CD4-positive, alpha-beta T cell treated with Interferon gamma for 1 hour (primary cell): ENCODE data around the gene DNAAF1.
"Not testable (repeated sequence)": the region's sequence is repeated elsewhere in the genome, so short reads cannot be mapped to it uniquely, and the experiment has no call there.

Experiments
- DNase-seq: peaks from one replicate; pipeline ENCODE4 v3.0.0-alpha.2; 2020

Gene DNAAF1

DNA sequence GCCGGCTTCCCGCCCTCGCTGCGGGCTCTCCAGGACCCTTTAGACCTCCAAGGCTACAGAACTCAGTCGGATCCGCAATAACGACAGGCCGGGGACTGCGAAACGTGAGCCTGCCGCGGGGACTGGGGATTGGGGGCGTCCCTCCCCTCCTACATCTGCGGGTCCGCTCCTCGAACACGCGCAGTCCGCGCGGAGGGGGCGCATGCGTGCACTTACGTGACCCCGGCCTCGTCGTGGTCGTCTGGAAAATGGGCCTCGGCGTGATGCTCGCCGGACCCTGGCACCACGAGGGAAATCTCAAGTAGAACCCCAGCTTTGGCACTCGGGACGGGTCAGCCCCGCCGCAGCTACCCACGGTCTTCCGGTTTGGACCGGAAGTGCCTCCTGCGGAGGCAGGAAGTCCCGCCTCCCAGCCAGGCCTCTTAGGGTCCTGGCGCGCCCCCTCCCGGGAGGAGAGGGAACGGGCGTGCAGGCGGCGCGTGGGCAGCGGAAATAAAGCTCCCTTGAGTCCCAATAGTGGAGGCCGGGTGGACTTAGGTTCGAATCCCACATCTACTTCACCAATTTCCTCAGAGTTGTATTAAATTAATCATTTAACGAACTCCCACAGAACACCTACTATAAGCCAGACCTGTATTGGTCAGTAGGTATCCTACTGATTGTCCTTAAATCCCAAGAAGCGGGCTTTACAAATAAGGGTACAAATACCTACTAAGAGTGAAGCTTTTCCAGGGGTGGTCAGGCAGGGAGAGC is 41.8 kb downstream of the DNAAF1 start, which contains the start of gene TAF1C:
Gene TAF1C (minus strand): TSS at position 373 of the 753 bp plus-strand sequence. CDS start 2,069 bp downstream, outside the sequence.
- DNase-seq: peak; percentile 88

DNA sequence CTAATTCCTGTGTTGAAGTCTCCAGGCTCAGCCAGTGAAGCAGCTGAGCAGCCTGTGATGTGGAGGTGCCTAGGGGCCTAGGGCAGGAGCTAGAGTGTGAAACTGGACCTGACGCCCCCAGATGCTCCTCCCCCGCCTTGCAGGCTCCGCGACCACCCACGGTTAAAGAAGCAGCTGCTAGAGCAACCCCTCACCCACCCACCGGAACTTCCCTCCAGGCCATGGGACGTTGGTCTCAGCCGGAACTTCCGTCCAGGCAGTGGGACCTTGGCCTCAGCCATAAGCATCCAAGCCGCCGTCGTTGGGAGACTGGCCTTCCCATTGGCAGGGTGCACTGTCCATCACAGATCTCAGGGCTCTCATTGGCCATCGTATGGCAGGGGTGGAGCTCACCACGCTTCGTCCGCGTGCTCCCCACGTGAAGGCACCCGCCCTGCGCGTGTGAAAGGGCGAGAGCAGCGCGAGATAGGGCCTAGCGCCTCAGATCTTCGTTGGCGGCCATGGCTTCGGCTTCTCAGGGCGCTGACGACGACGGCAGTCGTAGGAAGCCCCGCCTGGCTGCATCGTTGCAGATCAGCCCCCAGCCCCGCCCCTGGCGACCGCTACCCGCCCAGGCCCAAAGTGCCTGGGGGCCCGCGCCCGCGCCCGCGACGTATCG is 45.8 kb downstream of the DNAAF1 start, which contains the start of gene ADAD2:
Gene ADAD2 (plus strand): TSS at position 427 of the 658 bp plus-strand sequence. CDS start 74 bp downstream, at position 501.
- DNase-seq: no peak

DNA sequence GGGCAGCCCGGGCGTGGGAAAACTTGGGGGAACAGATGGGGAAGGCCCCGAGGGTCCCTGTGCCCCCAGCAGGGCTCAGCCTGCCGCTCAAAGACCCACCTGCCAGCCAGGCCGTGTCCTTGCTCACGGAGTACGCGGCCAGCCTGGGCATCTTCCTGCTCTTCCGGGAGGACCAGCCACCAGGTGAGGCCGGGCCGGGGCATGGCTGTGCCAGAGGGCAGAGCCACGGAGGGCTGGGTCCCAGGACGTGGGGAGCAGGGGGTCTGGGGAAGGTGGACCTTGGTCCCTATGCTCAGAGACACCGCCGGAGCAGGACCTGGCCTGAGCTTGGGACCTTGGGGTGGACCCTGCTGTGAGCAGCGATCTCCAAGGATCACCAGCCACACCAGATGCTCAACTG is 46.4 kb downstream of the DNAAF1 start:
- DNase-seq: no peak

DNA sequence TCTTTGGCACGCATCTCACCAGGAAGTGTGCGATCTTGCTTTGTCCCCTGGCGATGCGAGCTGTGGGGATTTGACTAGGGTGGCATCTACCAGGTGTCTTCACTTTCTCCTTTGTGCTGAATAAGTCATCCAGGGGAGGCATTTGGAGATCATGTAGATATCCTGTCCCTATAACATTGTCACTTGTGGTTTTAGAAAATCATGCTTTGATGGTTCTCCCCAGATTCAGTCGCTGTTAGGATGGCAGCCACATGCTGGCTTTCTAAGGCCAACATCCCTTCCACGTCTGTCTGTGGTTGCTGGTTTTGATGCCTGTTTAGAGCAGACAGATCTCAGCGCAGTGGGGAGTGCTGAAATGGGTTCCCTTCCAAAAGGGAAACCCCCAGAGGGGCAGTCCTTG is 48.4 kb downstream of the DNAAF1 start:
- no peak for DNase-seq

DNA sequence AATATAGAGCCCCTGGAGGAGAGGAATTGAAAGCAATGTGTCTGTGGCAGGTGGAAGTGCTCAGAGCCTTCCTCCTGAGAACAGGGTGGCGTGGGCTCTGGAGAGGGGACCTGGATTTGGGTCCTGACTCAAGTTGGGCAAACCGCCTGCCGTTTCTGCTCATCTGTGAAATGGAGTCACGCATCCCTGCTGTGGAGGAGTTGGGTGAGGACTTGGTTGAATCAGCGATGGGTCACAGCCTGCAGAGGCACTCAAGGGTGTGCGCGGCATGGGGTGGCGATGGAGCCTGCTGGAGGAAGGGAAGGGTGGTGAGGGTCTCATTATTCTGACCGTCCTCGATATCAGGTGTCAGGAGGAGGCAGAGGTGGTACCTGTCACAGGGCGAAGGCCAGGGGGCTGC is 48.9 kb downstream of the DNAAF1 start:
- DNase-seq: no peak

DNA sequence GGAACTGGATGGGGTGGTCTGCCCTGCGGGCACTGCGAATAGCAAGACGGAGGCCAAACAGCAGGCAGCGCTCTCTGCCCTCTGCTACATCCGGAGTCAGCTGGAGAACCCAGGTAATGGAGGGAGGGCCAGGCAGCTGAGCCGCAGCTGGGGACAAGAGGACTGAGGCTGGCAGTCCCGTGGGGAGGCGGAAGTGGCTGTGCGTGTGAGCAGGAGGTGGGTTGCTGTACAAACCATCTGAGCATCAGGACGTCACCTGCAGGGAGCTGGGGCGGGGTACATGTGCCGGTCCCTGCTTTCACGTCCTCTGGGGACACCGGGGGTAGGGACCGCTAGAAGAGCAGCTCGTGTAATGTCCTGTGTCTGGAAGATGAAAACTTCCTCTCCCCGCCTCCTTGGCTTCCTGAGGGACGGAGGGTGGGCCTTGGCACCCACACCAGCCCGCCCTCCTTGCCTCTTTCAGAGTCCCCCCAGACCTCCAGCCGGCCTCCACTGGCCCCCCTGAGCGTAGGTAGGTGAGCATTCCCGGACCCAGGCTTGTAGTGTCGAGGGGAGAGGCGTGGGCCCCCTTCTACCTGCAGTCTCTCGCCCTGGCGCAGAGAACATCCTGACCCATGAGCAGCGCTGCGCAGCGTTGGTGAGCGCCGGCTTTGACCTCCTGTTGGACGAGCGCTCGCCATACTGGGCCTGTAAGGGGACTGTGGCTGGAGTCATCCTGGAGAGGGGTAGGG is 49.5 kb downstream of the DNAAF1 start:
- peak; percentile 37 for DNase-seq

DNA sequence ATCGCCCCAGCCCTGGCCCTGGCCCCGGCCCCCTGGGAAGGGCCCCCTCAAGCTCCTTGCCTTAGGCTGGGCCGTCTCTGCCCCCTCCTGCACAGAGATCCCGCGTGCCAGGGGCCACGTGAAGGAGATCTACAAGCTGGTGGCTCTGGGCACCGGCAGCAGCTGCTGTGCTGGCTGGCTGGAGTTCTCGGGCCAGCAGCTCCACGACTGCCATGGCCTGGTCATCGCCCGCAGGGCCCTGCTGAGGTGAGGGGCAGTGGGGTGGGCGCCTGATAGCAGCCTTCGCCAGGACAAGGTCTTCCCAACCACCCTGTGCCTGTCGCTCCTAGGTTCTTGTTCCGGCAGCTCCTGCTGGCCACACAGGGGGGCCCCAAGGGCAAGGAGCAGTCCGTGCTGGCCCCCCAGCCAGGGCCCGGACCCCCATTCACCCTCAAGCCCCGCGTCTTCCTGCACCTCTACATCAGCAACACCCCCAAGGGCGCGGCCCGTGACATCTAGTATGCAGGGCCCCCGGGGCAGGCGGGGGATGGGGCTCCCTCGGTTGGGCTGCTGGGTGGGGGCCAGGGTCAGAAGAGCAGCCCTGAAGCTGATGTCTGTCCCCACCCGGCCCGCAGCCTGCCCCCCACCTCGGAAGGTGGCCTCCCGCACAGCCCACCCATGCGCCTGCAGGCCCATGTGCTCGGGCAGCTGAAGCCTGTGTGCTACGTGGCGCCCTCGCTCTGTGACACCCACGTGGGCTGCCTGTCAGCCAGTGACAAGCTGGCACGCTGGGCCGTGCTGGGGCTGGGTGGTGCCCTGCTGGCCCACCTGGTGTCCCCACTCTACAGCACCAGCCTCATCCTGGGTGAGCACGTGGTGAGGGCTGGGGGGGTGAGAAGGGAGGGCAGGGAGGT is 50.3 kb downstream of the DNAAF1 start:
- no peak for DNase-seq

DNA sequence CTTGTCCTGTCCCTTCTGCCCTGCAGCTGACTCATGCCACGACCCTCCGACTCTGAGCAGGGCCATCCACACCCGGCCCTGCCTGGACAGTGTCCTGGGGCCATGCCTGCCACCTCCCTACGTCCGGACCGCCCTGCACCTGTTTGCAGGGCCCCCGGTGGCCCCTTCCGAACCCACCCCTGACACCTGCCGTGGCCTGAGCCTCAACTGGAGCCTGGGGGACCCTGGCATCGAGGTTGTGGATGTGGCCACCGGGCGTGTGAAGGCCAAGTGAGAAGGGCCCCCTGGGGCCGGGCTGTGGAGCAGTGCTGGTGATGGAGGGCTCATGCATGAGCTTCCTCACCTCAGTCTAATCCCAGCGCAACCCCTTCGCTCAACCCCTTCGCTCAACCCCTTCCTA is 51.0 kb downstream of the DNAAF1 start:
- no peak for DNase-seq

DNA sequence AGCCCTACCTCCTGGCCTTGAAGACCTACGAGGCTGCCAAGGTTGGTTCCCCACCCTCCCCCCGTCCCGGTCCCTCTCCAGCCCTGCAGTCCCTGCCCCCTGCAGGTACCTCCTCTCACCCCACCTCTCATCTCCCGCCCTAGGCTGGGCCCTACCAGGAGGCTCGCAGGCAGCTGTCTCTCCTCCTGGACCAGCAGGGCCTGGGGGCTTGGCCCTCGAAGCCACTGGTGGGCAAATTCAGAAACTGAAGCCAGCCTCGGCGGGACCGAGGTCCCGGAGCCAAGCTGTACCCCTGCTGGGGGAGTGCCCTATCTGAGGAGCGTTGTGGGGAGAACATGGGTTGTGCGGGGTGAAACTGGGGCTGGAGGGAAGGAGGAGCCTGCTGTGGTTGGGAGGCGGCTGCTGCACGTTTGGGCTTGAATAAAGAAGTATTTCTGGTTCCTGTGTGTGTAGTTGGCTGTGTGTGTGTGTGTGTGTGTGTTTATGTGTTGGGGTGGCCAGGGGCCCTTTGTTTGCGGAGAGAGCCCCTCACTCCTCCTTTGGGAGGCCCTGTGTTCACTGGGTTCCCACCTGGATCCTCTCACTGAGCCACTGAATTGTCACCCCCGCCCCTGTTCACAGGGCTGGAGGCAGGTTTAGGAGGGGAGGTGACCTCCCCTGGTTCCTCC is 51.8 kb downstream of the DNAAF1 start:
- no peak for DNase-seq

DNA sequence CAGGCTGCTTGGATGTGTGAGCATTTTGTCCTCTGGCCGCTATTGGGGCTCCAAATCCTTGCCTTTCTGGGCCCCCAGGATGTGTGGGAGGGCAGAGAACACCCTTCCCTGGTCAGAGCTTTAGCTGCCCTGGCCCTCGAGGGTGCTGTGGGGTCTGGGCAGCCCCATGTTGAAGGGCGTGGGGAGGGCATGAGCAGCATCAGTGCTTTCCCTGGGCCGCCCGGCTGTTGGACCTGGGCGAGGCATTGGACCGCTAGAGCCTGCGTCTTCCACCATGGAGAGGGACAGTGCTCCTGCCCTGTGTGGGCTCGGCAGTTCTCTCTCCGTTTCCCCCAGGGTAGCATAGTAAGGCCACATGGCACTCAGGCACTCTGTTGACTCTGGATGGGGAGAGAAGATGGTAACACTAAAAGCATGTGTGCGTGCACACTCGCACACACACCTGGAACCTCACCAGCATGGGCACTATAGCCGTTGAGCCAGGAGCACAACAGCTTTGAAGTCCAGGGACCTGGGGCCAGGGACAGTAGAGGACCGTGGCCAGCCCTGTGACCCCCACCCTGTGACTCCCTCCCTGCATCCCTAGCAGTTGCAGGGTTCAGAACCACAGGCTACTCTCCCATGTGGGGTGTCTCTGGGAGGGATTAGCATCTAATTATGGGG is 52.5 kb downstream of the DNAAF1 start:
- DNase-seq: no peak

DNA sequence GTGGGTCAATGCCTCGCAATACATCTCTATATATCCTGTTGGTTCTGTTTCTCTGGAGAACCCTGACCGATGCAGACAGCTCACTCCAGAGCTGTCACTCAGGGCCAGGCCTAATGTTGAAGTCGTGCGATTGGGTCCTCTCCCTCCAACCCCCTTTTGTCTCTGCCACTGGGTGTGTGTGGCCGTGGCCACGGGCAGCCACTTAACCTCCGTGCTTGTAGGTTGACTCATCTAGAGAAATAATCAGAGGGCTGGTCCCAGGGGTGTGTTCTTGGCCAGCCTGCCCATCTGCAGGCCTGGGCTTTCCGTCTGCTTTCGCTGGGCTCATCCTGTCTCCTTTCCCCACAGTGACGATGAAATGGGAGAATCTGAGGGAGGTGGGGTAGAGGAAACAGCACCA is 53.3 kb downstream of the DNAAF1 start:
- no peak for DNase-seq

DNA sequence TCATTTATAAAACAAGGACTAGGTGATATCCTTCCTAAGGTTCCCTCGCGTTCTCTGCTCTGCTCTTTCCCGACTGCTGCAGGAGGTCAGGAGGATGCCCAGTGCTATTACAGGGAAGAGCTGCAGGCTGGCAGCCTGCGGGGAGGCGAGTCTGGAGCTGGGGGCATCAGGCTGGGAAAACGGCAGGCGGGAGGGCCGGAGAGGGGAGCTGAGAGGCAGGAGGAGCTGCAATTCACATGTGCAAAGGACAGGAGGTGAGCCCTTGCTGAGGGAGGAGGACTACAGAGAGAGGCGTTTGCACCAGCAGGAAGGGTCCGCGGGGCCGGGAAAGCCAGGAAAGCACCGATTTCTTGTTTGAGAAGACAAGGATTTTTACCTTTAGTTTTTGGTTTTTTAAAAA is 54.0 kb downstream of the DNAAF1 start:
- no peak for DNase-seq

DNA sequence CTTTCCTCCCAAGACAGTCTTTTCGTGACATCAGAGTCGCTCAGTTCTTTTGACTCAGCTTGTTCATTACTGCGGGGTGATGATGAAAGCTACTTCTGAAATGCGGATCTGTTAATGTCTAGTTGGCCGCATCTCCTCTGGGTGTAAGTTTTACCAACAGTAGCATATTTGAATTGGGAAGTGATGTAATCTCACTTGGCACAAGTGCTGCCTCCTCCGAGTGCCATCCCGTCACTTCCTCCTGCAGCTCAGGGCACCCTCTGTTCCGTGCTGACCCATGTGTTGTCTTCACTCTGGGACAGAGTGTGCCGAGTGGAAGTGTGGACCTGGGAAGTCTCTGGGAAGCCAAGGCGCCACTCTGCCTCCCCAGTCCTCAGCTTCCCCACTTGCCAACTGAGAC is 54.8 kb downstream of the DNAAF1 start:
- peak; percentile 37 for DNase-seq

DNA sequence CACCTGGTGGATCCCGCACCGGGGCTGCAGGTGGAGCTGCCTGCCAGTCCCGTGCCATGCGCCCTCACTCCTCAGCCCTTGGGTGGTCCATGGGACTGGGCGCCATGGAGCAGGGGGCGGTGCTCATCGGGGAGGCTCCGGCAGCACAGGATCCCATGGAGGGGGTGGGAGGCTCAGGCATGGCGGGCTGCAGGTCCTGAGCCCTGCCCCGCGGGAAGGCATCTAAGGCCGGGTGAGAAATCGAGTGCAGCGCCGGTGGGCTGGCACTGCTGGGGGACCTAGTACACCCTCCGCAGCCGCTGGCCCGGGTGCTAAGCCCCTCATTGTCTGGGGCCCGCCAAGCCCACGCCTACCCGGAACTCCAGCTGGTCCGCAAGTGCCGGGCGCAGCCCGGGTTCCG is 59.4 kb downstream of the DNAAF1 start:
- DNase-seq: not testable (repeated sequence)

DNA sequence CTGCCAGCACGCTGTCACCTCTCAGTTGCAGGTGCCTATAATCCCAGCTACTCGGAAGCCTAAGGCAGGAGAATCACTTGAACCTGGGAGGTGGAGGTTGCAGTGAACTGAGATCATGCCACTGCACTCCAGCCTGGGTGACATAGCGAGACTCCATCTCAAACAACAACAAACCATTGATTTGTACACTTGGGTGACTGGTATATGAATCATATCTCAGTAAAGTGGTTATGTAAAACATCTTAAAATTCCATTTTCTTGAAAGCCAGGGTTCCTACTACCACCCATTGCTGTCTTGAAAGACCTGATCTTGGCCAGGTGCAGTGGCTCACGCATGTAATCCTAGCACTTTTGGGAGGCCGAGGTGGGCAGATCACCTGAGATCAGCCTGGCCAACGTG is 60.0 kb downstream of the DNAAF1 start:
- DNase-seq: not testable (repeated sequence)

DNA sequence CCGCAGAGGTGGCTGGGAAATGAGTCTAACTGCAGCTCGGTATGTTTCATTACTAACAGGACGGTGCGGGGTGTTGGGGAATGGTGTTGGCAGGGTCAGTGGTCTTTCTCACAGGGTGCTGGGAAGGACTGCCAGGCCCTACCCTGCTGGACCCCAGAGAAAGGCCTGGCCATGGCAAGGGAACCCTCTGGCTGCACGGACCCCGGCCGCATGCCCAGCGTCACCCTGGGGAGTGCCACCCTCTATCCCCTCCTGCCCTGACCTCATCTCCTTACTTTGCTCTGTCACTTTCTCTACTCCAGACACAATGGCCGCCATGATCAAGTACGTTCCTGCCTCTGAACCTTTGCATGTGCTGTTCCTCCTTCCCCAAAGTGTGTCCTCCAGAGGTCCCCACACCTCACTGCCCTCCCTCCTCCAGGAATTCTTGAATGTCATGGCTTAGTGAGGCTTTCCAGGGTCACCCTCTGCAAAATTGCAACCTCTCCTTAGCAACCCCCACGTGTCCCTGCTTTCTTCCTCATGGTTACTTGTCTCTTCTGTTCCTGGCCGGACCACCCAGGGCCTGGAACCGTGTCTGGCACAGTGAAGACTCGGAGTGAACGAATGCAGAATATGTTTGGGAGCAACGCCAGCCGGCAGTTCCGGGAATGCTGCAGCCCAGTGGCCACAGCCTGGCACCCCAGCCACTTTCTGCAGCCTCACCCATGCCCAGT is 61.0 kb downstream of the DNAAF1 start:
- no peak for DNase-seq

DNA sequence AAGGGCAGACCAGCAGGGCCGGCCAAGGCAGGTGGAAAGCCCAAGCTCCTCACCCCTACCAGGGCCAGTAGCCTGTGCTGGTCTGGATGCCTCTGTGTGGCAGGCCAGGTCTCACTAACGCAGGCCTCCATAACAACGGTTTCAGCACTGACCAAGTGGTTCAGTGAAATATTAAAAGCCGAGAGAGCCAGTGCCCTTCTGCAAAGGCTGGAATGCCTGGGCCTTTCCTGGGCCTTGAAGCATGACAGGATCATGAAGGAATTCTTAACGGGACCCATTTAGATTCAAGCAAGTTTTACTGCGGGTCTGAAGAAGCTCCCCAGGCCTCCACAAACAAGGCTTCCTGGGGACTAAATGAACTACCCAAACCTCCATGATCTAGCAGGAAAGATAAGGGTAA is 62.1 kb downstream of the DNAAF1 start:
- DNase-seq: no peak

DNA sequence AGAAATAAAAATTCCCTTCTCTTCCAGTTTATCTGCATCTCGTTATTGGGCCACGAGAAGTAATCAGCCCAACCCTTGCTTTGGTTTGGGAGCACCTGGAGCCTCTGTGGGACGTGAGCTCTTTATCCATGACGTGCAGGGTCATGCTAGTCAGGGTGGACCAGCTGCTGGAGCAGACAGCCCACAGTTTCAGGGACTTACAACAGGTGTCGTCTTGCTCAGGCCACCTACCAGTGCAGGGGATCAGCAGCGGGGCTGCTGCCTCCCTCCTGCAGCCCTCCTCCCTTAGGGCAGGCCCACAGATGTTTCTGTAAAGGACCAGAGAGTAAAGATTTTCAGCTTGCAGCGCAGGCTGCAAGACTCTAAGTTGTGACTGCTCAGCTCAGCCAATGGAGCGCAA is 62.8 kb downstream of the DNAAF1 start:
- no peak for DNase-seq

DNA sequence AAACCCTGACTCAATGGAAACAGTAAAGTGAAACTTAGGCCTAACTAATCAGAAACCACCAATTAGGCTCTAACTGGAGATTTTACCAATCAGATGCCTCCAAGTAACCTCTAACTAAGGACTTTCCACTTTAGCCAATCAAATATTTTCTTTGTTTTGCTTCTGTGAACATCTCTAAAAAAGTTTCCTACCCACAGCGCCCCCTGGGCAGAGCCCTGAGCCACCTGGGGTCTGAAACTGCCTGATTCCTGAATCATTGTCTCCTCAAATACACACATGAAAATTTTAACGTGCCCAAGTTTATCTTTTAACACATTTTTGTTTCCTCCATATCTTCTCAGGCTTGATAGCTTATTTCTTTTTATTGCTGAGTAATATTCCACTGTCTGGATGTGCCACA is 64.9 kb downstream of the DNAAF1 start:
- no peak for DNase-seq

DNA sequence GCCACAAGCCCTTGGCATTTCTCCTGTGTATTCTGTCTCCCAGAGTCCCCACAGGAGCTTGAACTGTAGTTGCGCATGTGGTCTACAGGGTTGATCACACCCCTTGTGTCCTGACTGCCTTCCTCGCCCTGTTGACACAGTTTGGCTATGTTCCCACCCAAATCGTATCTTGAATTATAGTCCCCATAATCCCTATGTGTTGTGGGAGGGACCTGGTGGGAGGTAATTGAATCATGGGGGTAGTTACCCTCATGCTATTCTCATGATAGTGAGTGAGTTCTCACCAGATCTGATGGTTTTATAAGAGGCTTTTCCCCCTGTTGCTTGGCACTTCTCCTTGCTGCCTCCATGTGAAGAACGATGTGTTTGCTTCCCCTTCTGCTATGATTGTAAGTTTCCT is 67.0 kb downstream of the DNAAF1 start:
- DNase-seq: no peak

DNA sequence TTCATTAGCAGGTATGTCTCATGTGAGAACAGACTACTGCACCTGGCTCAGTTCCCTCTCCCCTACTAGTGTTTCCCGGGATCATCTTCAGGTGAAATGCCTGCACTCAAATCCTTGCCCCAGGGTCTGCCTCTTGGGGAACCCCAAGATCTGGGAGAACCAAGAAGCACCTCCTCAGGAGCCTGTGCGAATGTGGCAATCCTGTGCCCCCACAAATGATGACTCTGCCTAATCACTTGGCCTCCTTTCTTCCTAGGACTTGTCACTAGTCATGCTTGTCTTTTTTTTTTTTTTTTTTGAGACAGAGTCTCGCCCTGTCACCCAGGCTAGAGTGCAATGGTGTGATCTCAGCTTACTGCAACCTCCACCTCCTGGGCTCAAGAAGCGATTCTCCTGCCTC is 67.5 kb downstream of the DNAAF1 start:
- DNase-seq: no peak
